OCI-LY3 (cell line): ENCODE results near the gene C7orf57.

Experiments used
- H2AFZ ChIP-seq: fragments of 200-600, 300-600 bp; shearing (Covaris generic); 2 replicates; pipeline ENCODE4 v1.6.0; 2014; ENCODE audit warnings: antibody characterized with exemption, low read depth, low read length
- H3K27ac ChIP-seq: fragments of 200-600, 300-600 bp; sonication (generic); 2 replicates; pipeline ENCODE4 v1.5.1; 2014; ENCODE audit warnings: mild to moderate bottlenecking, low read length, moderate library complexity, mixed read lengths
- H3K27me3 ChIP-seq: fragments of 200-600, 300-600 bp; sonication (generic); 2 replicates; pipeline ENCODE4 v1.6.1; 2014; ENCODE audit warnings: low read depth, low read length, mixed read lengths
- H3K36me3 ChIP-seq: fragments of 200-600, 300-600 bp; sonication (generic); replicated peaks from 2 replicates; pipeline ENCODE3; 2014; ENCODE audit warnings: low read depth, low read length, mixed read lengths
- H3K4me1 ChIP-seq: fragments of 300-600, 200-600 bp; sonication (generic); 2 replicates; pipeline ENCODE4 v1.6.1; 2014; ENCODE audit warnings: low read length, mixed read lengths
- H3K4me2 ChIP-seq: fragments of 200-600, 300-600 bp; sonication (generic); 2 replicates; pipeline ENCODE4 v1.6.1; 2014; ENCODE audit warnings: low read length, mixed read lengths
- H3K4me3 ChIP-seq: fragments of 300-600, 200-600 bp; sonication (generic); 2 replicates; pipeline ENCODE4 v1.5.1; 2014; ENCODE audit warnings: antibody characterized with exemption, mild to moderate bottlenecking, low read length, moderate library complexity
- H3K79me2 ChIP-seq: fragments of 300-600, 200-600 bp; shearing (Covaris generic); 2 replicates; pipeline ENCODE4 v1.6.1; 2014; ENCODE audit warnings: mild to moderate bottlenecking, low read length, mixed read lengths
- H3K9ac ChIP-seq: fragments of 300-600, 200-600 bp; shearing (Covaris generic); 2 replicates; pipeline ENCODE4 v1.6.0; 2014; ENCODE audit warnings: mild to moderate bottlenecking, low read length, moderate library complexity
- H3K9me3 ChIP-seq: fragments of 200-600, 300-600 bp; shearing (Covaris generic); 2 replicates; pipeline ENCODE4 v1.6.1; 2014; ENCODE audit warnings: low read length, mixed read lengths; ENCODE audit not compliant: insufficient read depth
- H4K20me1 ChIP-seq: fragments of 200-600, 300-600 bp; sonication (generic); 2 replicates; pipeline ENCODE4 v1.6.1; 2016; ENCODE audit warnings: low read length, mixed read lengths; ENCODE audit not compliant: insufficient read depth
- EZH2phosphoT487 ChIP-seq: fragments of 200-600 bp; shearing (Covaris generic); IDR thresholded peaks from 2 replicates; pipeline ENCODE4 v1.6.1; 2018; ENCODE audit warnings: antibody characterized with exemption, mixed run types, low read depth
- TF ChIP-seq, protein P1 (sequence below): fragments of 200-600, 300-600 bp; sonication (generic); IDR thresholded peaks from 2 replicates; pipeline ENCODE4 v1.5.1; 2014; ENCODE audit warnings: antibody characterized with exemption, low read length, low read depth

Gene C7orf57

DNA sequence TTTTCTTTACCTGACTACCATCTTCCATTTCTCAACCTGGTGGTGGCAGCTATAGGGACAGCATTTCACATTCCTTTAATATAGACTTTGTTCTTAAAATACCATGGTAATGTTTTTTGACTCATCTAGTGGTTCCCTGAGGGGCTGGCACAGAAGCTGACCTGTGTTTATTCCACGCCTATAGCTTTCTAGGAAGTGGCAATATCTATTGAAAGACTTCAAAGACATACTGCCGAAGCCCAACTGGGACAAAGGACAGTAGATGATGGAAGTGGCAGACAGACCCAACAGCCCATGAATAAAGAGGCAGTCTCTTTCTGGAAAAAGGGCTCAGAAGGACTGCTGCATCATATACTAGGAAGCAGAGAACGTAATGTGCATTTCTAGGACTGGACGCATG lies 17.7 kb upstream of the C7orf57 start:
- H3K9ac ChIP-seq = no peak overlapping the region
- no peak overlapping the region for H3K27ac ChIP-seq
- no peak overlapping the region for H3K4me3 ChIP-seq
- no peaks in the 10 kb centered on the region for H3K36me3 ChIP-seq
- no peaks in the 10 kb centered on the region for H4K20me1 ChIP-seq
- no peaks in the 10 kb centered on the region for H3K9me3 ChIP-seq
- no peaks in the 10 kb centered on the region for H3K27me3 ChIP-seq
- H3K79me2 ChIP-seq = no peaks in the 10 kb centered on the region
- TF ChIP-seq, protein P1, sequence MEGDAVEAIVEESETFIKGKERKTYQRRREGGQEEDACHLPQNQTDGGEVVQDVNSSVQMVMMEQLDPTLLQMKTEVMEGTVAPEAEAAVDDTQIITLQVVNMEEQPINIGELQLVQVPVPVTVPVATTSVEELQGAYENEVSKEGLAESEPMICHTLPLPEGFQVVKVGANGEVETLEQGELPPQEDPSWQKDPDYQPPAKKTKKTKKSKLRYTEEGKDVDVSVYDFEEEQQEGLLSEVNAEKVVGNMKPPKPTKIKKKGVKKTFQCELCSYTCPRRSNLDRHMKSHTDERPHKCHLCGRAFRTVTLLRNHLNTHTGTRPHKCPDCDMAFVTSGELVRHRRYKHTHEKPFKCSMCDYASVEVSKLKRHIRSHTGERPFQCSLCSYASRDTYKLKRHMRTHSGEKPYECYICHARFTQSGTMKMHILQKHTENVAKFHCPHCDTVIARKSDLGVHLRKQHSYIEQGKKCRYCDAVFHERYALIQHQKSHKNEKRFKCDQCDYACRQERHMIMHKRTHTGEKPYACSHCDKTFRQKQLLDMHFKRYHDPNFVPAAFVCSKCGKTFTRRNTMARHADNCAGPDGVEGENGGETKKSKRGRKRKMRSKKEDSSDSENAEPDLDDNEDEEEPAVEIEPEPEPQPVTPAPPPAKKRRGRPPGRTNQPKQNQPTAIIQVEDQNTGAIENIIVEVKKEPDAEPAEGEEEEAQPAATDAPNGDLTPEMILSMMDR = no peak
- TF ChIP-seq EZH2phosphoT487 = no peak
- H3K4me1 ChIP-seq = no peaks in the 10 kb centered on the region
- no peak overlapping the region for H2AFZ ChIP-seq
- no peak overlapping the region for H3K4me2 ChIP-seq

DNA sequence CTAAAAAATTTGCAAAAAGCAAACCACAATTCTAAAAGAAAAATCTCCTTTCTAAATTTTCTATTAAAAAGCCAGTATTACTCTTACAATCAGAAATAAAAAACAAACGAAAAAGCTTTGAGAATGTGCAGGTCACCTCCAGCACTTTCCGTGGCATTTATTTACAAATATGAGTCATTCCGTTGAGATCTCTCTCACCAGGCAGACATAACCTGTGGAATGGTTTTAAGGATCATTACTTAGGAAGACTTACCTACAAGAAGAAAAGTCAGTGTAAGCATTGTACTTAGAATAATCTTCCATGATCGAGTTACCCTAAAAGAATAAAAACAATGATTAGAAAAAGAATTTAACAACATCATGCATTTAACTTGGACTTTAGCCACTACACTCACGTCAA lies 9.7 kb upstream of the C7orf57 start:
- Histone ChIP-seq H2AFZ (no peak overlapping the region), H3K4me3 (no peak overlapping the region), H3K36me3 (no peaks in the 10 kb centered on the region), H3K9ac (no peak overlapping the region), H3K79me2 (no peaks in the 10 kb centered on the region), H3K27ac (no peak overlapping the region), H3K4me1 (no peaks in the 10 kb centered on the region), H3K27me3 (peaks cover 22% of the 10 kb centered on the region), H3K9me3 (no peaks in the 10 kb centered on the region), H3K4me2 (no peak overlapping the region), H4K20me1 (no peaks in the 10 kb centered on the region)
- TF ChIP-seq, protein P1 = no peak
- TF ChIP-seq EZH2phosphoT487 = no peak

DNA sequence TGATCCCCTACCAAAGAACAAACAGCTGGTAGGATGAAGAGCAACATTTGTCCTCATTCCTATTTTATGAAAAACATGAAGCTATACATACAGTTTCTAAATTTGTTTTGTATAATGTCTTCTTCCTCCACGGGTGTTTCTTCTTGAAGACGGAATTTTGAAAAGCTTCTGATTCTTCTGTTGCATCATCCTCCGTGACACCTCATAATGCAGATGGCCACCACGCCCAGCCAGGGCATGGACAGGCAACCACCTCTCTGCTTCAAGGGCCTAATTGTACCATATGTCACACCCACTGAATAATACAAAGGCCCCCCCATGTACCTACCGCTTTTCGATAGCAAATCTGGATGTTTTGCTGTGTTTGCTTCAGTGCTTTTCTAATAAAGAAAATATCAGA lies 6.4 kb upstream of the C7orf57 start, which contains the start of gene SUN3:
Gene SUN3 (minus strand): TSS at position 170 of the 400 bp plus-strand sequence. CDS start 169 bp downstream, at position 1.
- no peaks in the 10 kb centered on the region for H4K20me1 ChIP-seq
- no peak within 1 kb of the TSS for H2AFZ ChIP-seq
- H3K4me1 ChIP-seq = no peaks in the 10 kb centered on the region
- H3K27me3 ChIP-seq = peaks cover 22% of the 10 kb centered on the region
- no peaks in the 10 kb centered on the region for H3K9me3 ChIP-seq
- H3K4me3 ChIP-seq = no peak within 1 kb of the TSS
- H3K79me2 ChIP-seq = no peaks in the 10 kb centered on the region
- H3K4me2 ChIP-seq = no peak within 1 kb of the TSS
- no peaks in the 10 kb centered on the region for H3K36me3 ChIP-seq
- TF ChIP-seq, protein P1 = no peak
- TF ChIP-seq EZH2phosphoT487 = no peak
- H3K9ac ChIP-seq = no peak within 1 kb of the TSS
- no peak within 1 kb of the TSS for H3K27ac ChIP-seq

DNA sequence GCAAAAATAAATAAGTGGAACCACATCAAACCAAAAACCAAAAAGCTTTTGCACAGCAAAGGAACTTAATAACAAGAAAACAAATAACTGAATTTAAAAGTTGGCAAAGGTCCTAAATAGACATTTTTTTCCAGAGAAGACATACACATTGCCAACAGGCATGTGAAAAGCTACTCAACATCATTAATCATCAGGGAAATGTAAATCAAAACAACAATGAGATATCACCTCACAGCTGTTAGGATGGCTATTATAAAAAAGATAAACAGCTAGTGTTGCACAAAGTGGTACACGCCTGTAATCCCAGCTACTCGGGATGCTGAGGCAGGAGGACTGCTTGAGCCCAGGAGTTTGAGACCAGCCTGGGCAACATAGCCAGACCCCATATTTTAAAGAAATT lies 4.2 kb upstream of the C7orf57 start:
- no peak overlapping the region for H2AFZ ChIP-seq
- H3K79me2 ChIP-seq = no peaks in the 10 kb centered on the region
- TF ChIP-seq EZH2phosphoT487 = no peak
- TF ChIP-seq, protein P1 = no peak
- no peak overlapping the region for H3K9ac ChIP-seq
- peaks cover 13% of the 10 kb centered on the region for H3K27me3 ChIP-seq
- H4K20me1 ChIP-seq = no peaks in the 10 kb centered on the region
- no peak overlapping the region for H3K4me2 ChIP-seq
- no peak overlapping the region for H3K27ac ChIP-seq
- H3K9me3 ChIP-seq = no peaks in the 10 kb centered on the region
- H3K36me3 ChIP-seq = no peaks in the 10 kb centered on the region
- H3K4me3 ChIP-seq = no peak overlapping the region
- no peaks in the 10 kb centered on the region for H3K4me1 ChIP-seq
